CD4-positive, alpha-beta T cell treated with Interleukin-10 for 1 hour (primary cell): Measurements from ENCODE around the gene ZNF639.

Experiments
- DNase-seq: peaks from one replicate; pipeline ENCODE4 v3.0.0-alpha.2; 2020

ZNF639 gene

GRCh38 chr3:179318876-179319275 lies 4.0 kb upstream of the ZNF639 start:
- no peak for DNase-seq

DNA sequence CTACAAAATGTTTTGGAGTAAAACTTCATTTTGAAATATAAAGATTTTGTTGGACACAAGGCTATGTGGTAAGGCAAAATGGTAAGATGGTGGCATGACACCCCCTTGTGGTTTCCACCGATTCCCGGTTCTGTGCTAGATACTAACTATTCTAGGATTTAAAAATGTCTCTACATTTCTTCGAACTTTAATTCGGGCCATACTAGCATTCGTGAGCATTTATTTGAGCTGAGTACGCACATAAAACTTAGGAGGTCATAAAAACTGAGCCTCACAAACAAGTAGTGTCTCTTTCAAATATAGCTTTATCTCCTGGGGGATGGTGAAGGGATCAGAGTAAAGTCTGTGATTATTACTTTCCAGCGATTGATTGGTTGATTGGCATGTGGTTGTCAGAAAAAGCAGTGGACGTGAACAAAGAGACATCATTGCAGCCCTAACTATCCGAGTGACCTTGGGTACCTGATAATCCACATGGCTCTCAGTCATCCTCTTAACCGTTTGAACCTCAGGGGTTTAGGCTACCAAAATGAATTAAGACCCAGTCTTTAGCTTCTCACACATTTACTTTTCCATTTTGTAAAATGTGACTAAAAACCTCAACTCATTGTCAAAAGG lies 1.1 kb upstream of the ZNF639 start:
- DNase-seq, result peak; percentile 19

DNA sequence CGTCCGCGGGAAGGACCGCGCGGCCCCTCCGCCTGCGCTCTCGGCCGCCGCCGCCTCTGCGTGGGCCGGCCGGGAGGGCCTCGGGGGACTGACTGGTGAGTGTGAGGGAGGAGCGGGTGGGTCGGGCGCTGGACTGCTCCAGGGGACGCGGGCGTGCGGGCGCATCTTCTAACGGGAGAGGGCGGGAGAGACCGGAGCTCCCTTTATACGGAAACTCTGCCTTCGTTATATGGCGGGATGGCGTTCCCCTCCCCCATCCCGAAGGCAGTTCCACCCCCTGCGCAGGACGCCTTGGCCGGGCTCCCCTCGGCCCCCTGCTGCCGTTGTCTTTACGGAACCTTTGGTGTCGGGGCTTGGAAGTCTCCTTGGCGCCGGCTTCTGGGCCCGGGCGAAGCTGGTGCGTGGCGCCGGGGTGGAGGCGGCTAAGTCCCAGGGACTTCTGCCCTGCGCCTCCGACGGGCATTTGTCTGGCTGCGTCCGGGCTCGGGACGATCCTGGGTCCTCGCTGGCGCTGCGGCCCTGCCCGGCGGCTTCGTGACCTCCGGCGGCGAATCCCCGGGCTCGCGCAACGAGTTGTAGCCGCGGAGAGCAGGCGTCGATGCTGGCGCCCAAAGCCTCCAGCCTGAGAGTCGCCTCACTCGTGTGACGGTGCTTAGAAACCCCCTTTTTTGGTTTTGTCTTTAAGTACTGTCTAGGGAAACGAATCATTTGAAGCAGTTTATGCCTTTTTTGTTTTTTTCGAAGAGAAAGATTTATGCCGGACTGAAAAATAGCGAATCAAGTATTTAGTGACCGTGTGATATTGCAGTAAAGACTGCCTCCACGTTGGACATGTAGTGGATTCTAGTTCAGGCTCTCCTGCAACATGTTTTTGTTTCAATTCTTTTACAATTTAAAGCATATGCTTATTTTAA lies 623 bp downstream of the ZNF639 start:
- peak; percentile 71 for DNase-seq

DNA sequence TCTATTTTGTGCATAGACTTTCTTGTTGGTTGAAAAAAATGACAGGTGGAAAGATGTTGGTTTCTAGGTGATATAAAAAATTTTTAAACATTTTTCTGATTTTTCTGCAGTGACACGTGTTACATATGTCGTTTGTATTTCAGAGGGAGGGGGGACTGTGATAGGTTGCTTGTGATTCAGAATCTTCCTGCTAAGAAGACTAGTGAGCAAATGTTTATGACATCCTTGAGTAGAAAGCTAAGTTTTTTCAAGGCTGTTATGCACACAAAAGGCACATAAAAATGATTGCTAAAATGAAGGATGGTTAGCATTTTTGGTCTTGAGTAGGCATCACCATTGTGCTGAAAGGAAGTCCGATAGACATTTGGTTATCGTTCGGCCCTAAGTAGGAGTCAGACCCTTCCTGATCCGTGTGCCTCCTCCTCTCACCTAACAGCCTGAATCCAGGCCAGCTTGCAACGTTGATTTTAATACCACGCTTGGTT lies 1.5 kb downstream of the ZNF639 start:
- peak; percentile 35 for DNase-seq

- no peak for DNase-seq
Measured at GRCh38 chr3:179330438-179330837, 7.6 kb downstream of the ZNF639 start.

DNA sequence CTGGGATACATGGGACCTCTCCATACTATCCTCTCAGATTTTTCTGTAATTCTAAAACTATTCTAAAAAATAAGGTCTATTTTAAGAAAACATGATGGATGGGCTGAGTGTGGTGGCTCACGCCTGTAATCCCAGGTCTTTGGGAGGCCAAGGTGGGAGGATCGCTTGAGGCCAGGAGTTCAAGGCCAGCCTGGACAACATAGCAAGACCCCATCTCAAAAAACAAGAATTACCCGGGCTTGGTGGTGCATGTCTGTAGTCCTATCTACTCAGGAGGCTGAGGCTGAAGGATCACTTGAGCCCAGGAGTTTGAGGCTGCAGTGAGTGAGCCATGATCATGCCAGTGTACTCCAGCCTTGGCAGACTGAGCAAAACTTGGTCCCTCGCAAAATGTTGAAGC lies 9.4 kb downstream of the ZNF639 start:
- no peak for DNase-seq

DNA sequence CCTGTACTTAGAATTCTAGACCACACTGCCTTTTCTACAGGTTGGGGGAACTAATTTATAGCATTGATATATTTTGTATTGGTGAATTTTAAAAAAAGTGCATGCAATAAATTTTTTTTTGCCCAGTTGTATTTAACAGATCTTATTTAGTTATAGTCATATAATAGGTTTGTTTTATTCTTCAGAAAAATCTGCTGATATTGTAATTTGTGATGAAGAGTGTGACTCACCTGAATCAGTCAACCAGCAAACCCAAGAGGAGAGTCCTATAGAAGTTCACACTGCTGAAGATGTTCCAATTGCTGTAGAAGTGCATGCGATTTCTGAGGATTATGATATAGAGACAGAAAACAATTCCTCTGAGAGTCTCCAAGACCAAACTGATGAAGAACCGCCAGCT lies 10.3 kb downstream of the ZNF639 start:
- DNase-seq, result no peak

- no peak for DNase-seq
Measured at GRCh38 chr3:179336345-179336929, 13.6 kb downstream of the ZNF639 start.

DNA sequence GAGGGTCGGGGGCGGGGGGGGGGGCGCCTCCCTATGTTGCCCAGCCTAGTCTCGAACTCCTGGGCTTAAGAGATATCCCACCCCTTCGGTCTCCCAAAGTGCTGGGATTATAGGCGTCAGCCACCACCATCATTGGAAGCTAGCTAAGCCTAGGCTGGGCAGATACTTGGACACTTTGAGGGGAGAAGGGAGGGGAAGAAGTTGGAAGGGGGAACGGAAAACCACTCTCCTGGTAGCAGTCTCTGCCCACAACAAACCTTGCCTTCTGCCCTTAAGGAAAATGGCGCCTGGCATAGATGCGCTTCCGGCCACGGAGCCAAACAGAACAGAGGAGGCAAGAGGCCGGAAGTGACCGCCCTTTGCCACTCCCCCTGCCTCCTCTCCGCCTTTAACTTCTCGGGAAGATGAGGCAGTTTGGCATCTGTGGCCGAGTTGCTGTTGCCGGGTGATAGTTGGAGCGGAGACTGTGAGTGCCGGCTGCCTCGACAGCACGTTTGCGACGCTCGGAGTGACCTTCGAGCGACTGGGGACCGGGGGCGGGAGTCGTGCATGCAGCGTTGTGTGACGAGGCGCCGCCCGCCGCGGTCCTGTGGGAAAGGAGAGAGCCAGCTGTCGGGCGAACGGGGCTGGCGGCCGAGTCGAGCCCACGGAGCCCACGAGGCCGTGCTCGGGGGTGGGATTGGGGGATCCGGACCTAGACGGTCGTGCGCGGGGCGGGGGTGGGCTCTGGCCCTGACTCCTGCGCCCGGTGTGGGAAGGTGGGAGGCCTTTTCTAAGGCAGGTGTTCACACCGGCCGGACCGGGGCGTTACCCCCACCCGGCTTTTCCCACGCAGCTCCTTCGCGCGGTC lies 24.7 kb downstream of the ZNF639 start, which contains the start of gene MFN1:
TSS of gene MFN1 (plus strand) at position 365 of the 850 bp plus-strand sequence. CDS start 1,143 bp downstream, outside the sequence.
- peak; percentile 92 for DNase-seq

DNA sequence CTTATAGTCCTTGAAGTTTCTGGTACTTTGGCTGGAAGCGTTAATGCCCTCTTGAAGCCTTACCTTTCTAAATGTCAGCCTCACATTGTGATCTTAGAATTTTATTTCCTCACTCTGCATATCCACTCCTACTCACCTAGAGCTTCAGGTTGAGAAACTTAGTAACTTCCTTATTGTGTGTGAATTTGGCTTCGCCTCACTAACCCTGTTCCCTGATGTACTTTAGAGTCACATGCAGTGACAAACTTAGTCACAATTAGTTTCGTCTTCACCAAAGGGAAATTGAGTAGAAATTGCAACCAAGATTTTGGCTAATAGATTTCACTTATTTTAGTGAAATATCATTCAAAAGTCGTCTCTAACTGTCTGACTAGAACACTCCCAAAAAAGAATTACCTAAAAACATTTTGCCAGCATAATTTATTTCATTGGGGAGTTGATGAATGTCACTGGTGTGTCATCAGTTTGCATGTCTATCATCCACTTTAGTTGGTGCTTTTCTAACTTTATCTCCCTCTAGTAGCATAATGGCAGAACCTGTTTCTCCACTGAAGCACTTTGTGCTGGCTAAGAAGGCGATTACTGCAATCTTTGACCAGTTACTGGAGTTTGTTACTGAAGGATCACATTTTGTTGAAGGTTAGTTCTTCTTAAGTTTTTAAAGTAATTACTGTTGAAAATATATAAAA lies 25.6 kb downstream of the ZNF639 start:
- peak; percentile 9 for DNase-seq

GRCh38 chr3:179355996-179356395 lies 33.2 kb downstream of the ZNF639 start:
- no peak for DNase-seq

- no peak for DNase-seq
Measured at GRCh38 chr3:179363332-179363731, 40.5 kb downstream of the ZNF639 start.

GRCh38 chr3:179369621-179370020 lies 46.8 kb downstream of the ZNF639 start:
- DNase-seq, result no peak

- no peak for DNase-seq
Measured at GRCh38 chr3:179373938-179374337, 51.1 kb downstream of the ZNF639 start.

GRCh38 chr3:179375091-179375999 lies 52.5 kb downstream of the ZNF639 start:
- no peak for DNase-seq

- no peak for DNase-seq
Measured at GRCh38 chr3:179376474-179376873, 53.6 kb downstream of the ZNF639 start.
